ENCODE measurements around the gene ACSF3. TPM values are rescaled to one million over a fixed set of nuclear protein-coding genes. Genes with fewer than 3 reads are reported as not detected.

Gene ACSF3
- total and polyA plus RNA-seq, 2 of the 4 experiments (the other 2 are of a cell fraction), result 9.5 to 14.2 TPM

GRCh38 chr16:89055894-89056555, 37.6 kb upstream of the ACSF3 start:
- Histone ChIP-seq H2AK5ac (ENCODE audit: low read depth, low read length) (no peak overlapping the region), H3K14ac (replicated peaks; ENCODE audit: low read depth, low read length) (no peak overlapping the region), H2BK120ac (ENCODE audit: low read depth, low read length) (no peak overlapping the region), H3K27ac (ENCODE audit: insufficient read depth, low read length) (no peak overlapping the region), H3K18ac (ENCODE audit: low read depth, low read length) (no peak overlapping the region), H3K4me1 (ENCODE audit: control insufficient read depth, insufficient read depth, low read length) (no peaks in the 10 kb centered on the region), H4K20me1 (ENCODE audit: insufficient read depth, low read length) (no peaks in the 10 kb centered on the region), H3K23ac (ENCODE audit: low read depth, low read length) (no peak overlapping the region), H3K56ac (ENCODE audit: extremely low read depth, insufficient read depth, low read length) (no peak overlapping the region), H2AFZ (replicated peaks; ENCODE audit: low read length, poor library complexity) (no peak overlapping the region), H4K5ac (ENCODE audit: low read depth, low read length) (no peak overlapping the region), H2BK5ac (ENCODE audit: low read depth, low read length, poor library complexity, severe bottlenecking) (no peak overlapping the region), H3K4ac (ENCODE audit: low read depth, low read length) (no peak overlapping the region), H3K4me2 (ENCODE audit: low read depth, low read length) (no peak overlapping the region), H3K9me3 (ENCODE audit: control insufficient read depth, insufficient read depth, low read length) (no peaks in the 10 kb centered on the region), H3K36me3 (ENCODE audit: control insufficient read depth, insufficient read depth, low read length) (no peaks in the 10 kb centered on the region), H4K91ac (ENCODE audit: insufficient read depth, low read depth, low read length) (no peak overlapping the region), H2BK20ac (ENCODE audit: low read depth, low read length) (no peak overlapping the region), H4K8ac (ENCODE audit: low read depth in 2 of 2, low read length in 2 of 2) (no peak overlapping the region), H2BK15ac (ENCODE audit: low read depth, low read length) (no peak overlapping the region), H3K4me3 (ENCODE audit: insufficient read depth, low read depth, low read length) (no peak overlapping the region), H3K9ac (ENCODE audit: low read depth, low read length) (no peak overlapping the region), H3K27me3 (ENCODE audit: control insufficient read depth, insufficient read depth, low read length) (peaks cover 24% of the 10 kb centered on the region), H3K9me1 (ENCODE audit: insufficient read depth, low read length) (no peaks in the 10 kb centered on the region), H2AK9ac (replicated peaks; ENCODE audit: low read depth, low read length, poor library complexity) (no peak overlapping the region), H3K79me1 (ENCODE audit: low read depth in 1 of 2, low read length in 2 of 2) (no peaks in the 10 kb centered on the region)
- dilution Hi-C loops (cut with HindIII; ENCODE audit: low sequenced_read_pairs, unreplicated experiment) (no loop called here), intact Hi-C loops (cut with micrococcal nuclease) (no loop called here), in situ Hi-C loops (cut with MboI; ENCODE audit: low sequenced_read_pairs) (no loop called here)
- ChIA-PET CTCF (no interaction called here), POLR2A (ENCODE audit: unreplicated experiment) (no interaction called here)
- DNase-seq (no peak), ATAC-seq (ENCODE audit: low read depth) (no peak)
- 70% methylated on average over 6 of the region's 25 CpGs; no CpG with 5 or more reads in 1 of the 2 experiments for WGBS, 2 experiments (ENCODE audit: extremely low coverage in 2 of 2, insufficient read length in 1 of 2)
- TF ChIP-seq MAZ (IDR thresholded peaks at IDR 0.05; ENCODE audit: borderline replicate concordance, low read depth, low read length), result no peak
- no peak for TF ChIP-seq CTCF (conservative IDR thresholded peaks at IDR 0.05; ENCODE audit: low read depth, low read length)
- no peak for TF ChIP-seq BHLHE40 (IDR thresholded peaks at IDR 0.05; ENCODE audit: low read depth, low read length)
- TF ChIP-seq FOS (IDR thresholded peaks at IDR 0.05; ENCODE audit: low read depth, low read length), result no peak
- no peak for TF ChIP-seq POLR2A (IDR thresholded peaks at IDR 0.05; ENCODE audit: low read depth, low read length)
- no peak for TF ChIP-seq RFX5 (IDR thresholded peaks at IDR 0.05; ENCODE audit: low read depth, low read length)
- no peak for TF ChIP-seq RCOR1 (IDR thresholded peaks at IDR 0.05; ENCODE audit: insufficient replicate concordance, low read length)
- TF ChIP-seq RAD21 (IDR thresholded peaks at IDR 0.05; ENCODE audit: low read length), result no peak
- no peak for TF ChIP-seq CEBPB (IDR thresholded peaks at IDR 0.05; ENCODE audit: low read depth, low read length)
- TF ChIP-seq MAFK (IDR thresholded peaks at IDR 0.05; ENCODE audit: low read depth, low read length), result no peak
- TF ChIP-seq ELK1 (IDR thresholded peaks at IDR 0.05; ENCODE audit: borderline replicate concordance, low read depth, low read length), result no peak
- no peak for TF ChIP-seq NFE2L2 (IDR thresholded peaks at IDR 0.05; ENCODE audit: low read depth, low read length)
- TF ChIP-seq CHD1 (IDR thresholded peaks at IDR 0.05; ENCODE audit: low read depth, low read length), result no peak
- TF ChIP-seq MXI1 (IDR thresholded peaks at IDR 0.05; ENCODE audit: borderline replicate concordance, low read depth, low read length), result no peak
- no TSS peak for BruUV-seq (replicated peaks)
